Activated T-helper 9 cell treated with anti-CD3 and anti-CD28 coated beads, Interleukin-2, amount 50 U/mL, for 16 hours (primary cell): ENCODE measurements around the gene SOX11.

Experiments
- DNase-seq: peaks from one replicate; pipeline ENCODE4 v3.0.0-alpha.2; 2020; ENCODE audit warnings: low read depth

Gene SOX11

DNA sequence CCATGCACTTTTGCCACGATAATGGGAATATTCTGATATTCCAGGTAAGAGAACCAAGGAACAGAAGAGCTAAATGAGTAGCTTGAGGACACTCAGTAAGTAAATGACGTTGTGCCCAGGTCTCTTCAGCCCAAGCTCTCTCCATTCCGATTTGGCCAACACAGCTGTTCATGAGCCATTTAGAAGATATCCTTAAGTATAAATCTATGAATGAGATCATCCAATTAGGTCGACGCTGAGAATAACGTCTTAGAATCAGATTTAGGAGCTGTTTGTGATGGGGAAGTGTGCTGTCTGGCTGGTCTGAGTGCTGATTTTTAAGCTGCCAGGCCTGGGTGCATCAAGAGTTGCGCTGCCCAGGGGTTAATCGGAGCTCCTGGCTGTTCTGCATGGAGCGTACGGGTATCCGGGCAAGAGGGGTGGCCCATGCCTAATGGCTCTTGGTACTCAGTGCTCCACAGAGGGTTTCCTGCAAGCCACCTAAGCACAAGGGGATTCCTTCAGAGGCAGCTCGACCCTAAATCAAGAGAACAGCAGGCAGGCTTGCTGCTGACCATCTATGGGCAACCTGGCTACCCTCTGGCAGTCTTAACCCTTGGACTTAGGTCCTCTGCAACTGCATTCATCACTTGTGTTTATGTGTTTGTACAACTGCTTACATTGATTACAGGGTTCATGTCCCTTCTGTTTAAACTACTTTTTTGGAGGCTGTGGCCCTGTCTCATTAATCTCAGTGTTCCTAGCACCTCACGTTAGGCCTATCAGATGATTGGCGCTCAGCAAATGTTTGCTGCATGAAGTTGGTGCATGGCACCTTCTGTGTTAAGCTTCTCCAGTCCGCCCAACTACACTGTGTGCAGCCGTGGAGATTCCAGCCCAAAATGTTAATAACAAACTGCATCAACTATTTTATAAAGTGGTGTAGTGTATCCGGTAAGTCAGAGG is 31.9 kb downstream of the SOX11 start:
- DNase-seq: no peak

GRCh38 chr2:5725072-5725471 is 32.9 kb downstream of the SOX11 start:
- no peak for DNase-seq

DNA sequence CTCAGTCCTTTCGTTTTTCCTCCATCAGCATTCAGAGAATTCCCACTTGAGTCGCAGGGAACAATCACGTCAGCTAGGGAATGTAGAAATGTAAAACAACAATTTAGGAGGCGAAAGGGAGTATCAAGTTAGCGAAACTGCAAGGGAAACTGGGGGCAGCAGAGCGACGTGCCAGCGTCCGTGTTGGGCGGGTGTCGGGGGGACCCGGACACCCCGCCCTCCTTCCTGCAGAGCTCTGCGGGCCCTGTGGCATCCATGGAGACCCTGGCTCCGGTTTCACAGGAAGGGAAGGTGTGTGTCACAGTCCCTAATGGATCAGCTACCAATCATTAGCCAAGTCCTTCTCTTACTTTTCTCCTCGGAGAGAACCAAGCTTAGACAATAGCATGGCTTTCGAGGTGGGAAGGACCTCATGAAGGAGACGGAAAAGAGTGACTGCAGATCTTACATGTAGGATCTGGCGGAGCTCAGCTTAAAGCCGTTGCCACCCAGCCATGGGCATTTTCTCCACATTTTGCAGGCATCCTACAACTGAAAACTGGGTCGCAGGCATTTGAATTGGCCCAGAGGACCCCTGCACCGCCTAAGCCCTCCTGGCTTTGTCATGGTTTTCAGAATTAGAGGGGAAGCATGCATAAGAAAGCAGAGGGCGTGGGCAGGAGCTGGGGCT is 33.7 kb downstream of the SOX11 start:
- DNase-seq: no peak

- no peak for DNase-seq
Measured at GRCh38 chr2:5727235-5727634, 35.1 kb downstream of the SOX11 start.

- no peak for DNase-seq
Measured at GRCh38 chr2:5729416-5729815, 37.2 kb downstream of the SOX11 start.

- no peak for DNase-seq
Measured at GRCh38 chr2:5730386-5730785, 38.2 kb downstream of the SOX11 start.

DNA sequence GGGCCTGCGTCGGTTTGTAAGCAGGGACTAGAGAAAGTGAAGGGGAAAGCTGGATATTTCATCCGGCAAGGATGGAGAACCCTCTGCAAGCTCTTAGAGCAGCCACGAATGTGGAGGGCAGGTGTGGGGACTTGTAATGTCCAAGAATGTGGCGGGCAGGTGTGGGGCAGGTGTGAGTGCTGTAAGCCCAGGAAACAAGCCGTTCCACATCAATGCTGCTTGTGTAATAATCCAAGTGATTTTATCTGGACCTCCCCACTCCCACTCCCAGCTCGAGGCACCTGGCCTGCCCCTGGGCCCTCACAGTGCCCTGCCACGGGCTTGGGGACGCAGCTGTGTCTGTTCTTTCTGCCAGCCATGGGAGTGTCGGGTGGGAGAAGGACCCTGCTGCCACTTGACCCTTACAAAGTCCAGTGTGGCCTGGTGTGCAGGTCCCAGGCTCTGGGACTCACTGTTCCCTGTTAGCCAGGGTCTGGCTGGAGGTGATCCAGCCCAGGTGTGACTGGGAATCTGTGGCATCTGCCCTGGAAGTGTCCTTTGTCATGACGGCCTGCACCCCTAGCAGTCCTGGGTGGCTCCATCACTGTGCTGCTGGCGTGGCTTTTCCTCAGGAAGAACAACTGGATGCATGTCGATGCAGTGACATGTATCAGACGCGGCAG is 42.8 kb downstream of the SOX11 start:
- no peak for DNase-seq

GRCh38 chr2:5735521-5735861 is 43.3 kb downstream of the SOX11 start:
- DNase-seq: no peak

DNA sequence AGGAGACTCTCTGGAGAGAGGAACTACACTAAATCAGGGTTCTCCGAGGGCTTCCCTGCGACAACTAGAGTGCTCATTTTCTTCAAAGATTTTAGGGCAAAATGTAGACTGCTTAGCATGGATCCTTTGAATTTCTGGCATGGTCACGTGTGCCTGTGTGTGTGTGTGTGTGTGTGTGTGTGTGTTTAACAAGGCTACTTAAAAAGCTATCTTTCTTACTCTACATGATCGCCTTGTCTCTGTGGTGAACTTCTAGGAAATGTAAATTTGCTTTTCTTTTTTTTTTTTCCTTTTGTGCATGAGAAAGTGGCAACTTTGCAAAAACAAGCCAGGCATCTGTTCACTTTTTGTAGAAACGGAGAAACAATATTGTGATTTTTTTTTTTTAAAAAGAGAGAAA is 43.9 kb downstream of the SOX11 start:
- DNase-seq: no peak

DNA sequence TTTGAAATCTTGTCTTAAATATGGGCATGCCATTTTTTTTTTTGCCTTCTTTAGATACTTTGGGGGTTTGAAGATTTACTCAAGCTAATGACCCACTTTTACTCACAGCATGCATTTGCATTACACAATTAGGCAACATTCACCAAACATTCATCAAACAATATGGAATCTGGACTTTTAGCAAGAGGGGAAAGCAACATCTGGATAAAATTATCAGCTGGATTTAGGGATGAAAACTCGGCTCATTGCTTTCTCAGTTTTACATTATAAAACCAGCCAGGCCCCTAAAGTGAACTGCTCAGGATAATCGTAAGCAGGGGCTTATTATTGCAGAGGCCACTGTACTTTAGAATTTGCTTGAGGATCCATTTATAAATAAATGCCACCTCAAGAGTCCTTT is 44.7 kb downstream of the SOX11 start:
- DNase-seq: no peak

DNA sequence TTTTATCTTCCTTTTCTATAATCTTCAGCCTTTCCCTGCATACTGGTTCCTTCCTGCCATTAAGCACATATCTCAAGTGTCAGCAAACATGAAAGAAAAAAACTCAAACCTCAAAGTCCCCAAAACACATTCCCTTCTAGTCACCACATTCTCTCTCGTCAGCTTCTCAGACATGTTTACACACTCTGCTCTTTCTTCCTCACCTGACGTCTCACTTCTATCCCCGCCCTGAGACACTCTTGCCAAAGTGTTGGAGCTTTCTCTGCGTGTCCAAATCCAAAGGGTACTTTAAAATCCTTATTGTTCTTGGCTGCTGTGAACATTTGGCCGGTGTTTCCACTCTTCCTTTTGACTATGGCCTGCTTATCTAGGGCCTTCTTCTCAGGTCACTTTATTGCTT is 47.9 kb downstream of the SOX11 start:
- no peak for DNase-seq

- no peak for DNase-seq
Measured at GRCh38 chr2:5740817-5741216, 48.6 kb downstream of the SOX11 start.

- no peak for DNase-seq
Measured at GRCh38 chr2:5741242-5741641, 49.1 kb downstream of the SOX11 start.

GRCh38 chr2:5742126-5742525 is 49.9 kb downstream of the SOX11 start:
- no peak for DNase-seq

DNA sequence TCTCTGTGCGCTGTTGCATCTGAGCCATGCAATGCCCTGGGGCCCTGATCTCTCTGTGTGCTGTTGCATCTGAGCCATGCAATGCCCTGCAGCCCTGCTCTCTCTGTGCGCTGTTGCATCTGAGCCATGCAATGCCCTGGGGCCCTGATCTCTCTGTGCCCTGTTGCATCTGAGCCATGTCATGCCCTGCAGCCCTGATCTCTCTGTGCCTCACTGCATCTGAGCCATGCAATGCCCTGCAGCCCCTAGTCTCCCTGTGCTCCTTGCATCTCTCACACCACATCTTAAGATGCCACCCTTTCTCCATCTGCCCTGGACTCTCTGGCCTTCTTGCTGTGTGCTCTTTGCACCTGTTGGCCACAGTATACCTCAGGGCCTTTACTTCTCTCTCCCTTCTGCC is 56.2 kb downstream of the SOX11 start:
- no peak for DNase-seq

GRCh38 chr2:5748946-5749345 is 56.8 kb downstream of the SOX11 start:
- DNase-seq: no peak

GRCh38 chr2:5749347-5749746 is 57.2 kb downstream of the SOX11 start:
- DNase-seq: no peak
